Adipocyte (in vitro differentiated cells): Measurements from ENCODE around the gene SYNRG.

Experiments
- DNase-seq: peaks from one replicate; pipeline ENCODE4 v3.0.0-alpha.2; 2015; ENCODE audit warnings: low read depth
- H3K27me3 ChIP-seq: replicated peaks from 2 replicates; pipeline ENCODE4 v1.7.0; 2013; ENCODE audit warnings: mild to moderate bottlenecking, low read length, moderate library complexity; ENCODE audit not compliant: control insufficient read depth, insufficient read depth
- H3K36me3 ChIP-seq: 2 replicates; pipeline ENCODE4 v1.7.0; 2013; ENCODE audit warnings: low read length, mild to moderate bottlenecking, moderate library complexity; ENCODE audit not compliant: control insufficient read depth, insufficient read depth, severe bottlenecking
- H3K4me1 ChIP-seq: 2 replicates; pipeline ENCODE4 v1.7.0; 2013; ENCODE audit warnings: mild to moderate bottlenecking, low read length, moderate library complexity; ENCODE audit not compliant: control insufficient read depth, insufficient read depth
- H3K4me3 ChIP-seq: 2 replicates; pipeline ENCODE4 v1.7.0; 2013; ENCODE audit warnings: mild to moderate bottlenecking, low read length, moderate library complexity
- H3K9ac ChIP-seq: 2 replicates; pipeline ENCODE4 v1.7.0; 2013; ENCODE audit warnings: mild to moderate bottlenecking, low read length, moderate library complexity
- H3K9me3 ChIP-seq: 2 replicates; pipeline ENCODE4 v1.7.0; 2013; ENCODE audit warnings: mild to moderate bottlenecking, low read length, moderate library complexity; ENCODE audit not compliant: control insufficient read depth

Gene SYNRG

DNA sequence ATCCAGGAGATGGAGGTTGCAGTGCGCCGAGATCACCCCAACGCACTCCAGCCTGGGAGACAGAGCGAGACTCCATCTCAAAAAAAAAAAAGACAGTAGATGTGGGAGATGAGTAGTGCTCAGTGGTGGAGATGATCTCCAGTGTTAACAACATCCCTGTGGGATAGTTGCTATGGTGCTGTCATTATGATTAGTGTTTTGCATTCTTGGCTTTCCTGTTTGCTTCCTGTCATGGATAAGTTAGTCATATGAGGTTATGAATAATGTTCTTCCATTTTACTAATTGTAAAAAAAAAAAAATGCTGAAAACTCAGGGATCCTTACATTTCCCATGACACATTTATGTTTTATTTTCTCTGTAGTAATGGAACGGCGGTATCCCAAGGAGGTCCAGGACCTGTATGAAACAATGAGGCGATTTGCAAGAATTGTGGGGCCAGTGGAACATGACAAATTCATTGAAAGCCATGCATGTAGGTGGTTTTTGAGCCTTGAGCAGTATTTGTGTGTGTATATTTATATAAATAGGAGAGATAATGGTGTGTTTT is 144.1 kb downstream of the SYNRG start:
- Histone ChIP-seq H3K36me3 (peaks cover 58% of the 10 kb centered on the region), H3K4me3 (no peak overlapping the region), H3K9me3 (no peaks in the 10 kb centered on the region), H3K4me1 (no peaks in the 10 kb centered on the region), H3K9ac (no peak overlapping the region), H3K27me3 (no peaks in the 10 kb centered on the region)
- no peak for DNase-seq
